ENCODE results near the gene PPP1CA.

DNA sequence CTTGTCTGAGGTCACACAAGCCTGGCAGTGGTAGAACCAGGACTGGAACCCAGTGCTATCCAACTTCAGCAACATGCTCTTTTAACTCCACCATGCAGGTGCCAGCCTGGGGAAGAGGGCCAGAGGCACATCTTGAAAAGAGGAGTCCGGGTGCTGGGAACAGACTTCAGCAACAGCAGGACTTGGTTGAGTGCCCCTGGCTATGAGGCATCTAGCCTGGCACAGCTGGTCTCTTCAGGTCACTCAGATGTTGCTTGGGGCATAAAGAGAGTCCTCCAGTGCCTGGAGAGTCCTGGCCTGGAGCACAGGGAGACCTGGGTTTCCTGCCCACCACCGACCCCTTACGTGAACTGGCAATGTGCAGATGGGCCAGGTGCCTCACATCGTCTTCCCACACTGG is 23.1 kb downstream of the PPP1CA start:
- no peak for TF ChIP-seq POLR2A (IDR thresholded peaks at IDR 0.05; ENCODE audit: low read length)
- no peak for TF ChIP-seq GATA1 (IDR thresholded peaks at IDR 0.05; ENCODE audit: low read depth, low read length)

All from erythroblast (primary cell).